ENCODE results near the gene SEMA6D. TPM values are rescaled to one million over a fixed set of nuclear protein-coding genes. Genes with fewer than 3 reads are reported as not detected.

Gene SEMA6D
- total RNA-seq, 1 donor from 2014 or later = 255 TPM

GRCh38 chr15:47769166-47769565, 51.9 kb downstream of the SEMA6D start:
- no peak for DNase-seq
- no peak overlapping the region for H3K27ac Mint-ChIP-seq (ENCODE audit: unreplicated experiment)
- H3K9me3 Mint-ChIP-seq (ENCODE audit: unreplicated experiment) = peaks cover 33% of the 10 kb centered on the region
- TF ChIP-seq, protein P1, sequence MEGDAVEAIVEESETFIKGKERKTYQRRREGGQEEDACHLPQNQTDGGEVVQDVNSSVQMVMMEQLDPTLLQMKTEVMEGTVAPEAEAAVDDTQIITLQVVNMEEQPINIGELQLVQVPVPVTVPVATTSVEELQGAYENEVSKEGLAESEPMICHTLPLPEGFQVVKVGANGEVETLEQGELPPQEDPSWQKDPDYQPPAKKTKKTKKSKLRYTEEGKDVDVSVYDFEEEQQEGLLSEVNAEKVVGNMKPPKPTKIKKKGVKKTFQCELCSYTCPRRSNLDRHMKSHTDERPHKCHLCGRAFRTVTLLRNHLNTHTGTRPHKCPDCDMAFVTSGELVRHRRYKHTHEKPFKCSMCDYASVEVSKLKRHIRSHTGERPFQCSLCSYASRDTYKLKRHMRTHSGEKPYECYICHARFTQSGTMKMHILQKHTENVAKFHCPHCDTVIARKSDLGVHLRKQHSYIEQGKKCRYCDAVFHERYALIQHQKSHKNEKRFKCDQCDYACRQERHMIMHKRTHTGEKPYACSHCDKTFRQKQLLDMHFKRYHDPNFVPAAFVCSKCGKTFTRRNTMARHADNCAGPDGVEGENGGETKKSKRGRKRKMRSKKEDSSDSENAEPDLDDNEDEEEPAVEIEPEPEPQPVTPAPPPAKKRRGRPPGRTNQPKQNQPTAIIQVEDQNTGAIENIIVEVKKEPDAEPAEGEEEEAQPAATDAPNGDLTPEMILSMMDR (IDR thresholded peaks at IDR 0.05; ENCODE audit: partially characterized antibody, unreplicated experiment) = no peak
- H3K4me3 Mint-ChIP-seq (ENCODE audit: unreplicated experiment) = no peak overlapping the region
- H3K36me3 Mint-ChIP-seq (ENCODE audit: unreplicated experiment) = peaks cover 56% of the 10 kb centered on the region
- H3K4me1 Mint-ChIP-seq (ENCODE audit: low read depth, unreplicated experiment) = peaks cover 35% of the 10 kb centered on the region
- H3K27me3 Mint-ChIP-seq (ENCODE audit: unreplicated experiment) = peaks cover 25% of the 10 kb centered on the region

GRCh38 chr15:47773143-47773542, 55.8 kb downstream of the SEMA6D start:
- peaks cover 27% of the 10 kb centered on the region for H3K27me3 Mint-ChIP-seq (ENCODE audit: unreplicated experiment)
- DNase-seq = no peak
- peaks cover 24% of the 10 kb centered on the region for H3K4me1 Mint-ChIP-seq (ENCODE audit: low read depth, unreplicated experiment)
- peaks cover 26% of the 10 kb centered on the region for H3K9me3 Mint-ChIP-seq (ENCODE audit: unreplicated experiment)
- no peak overlapping the region for H3K27ac Mint-ChIP-seq (ENCODE audit: unreplicated experiment)
- H3K36me3 Mint-ChIP-seq (ENCODE audit: unreplicated experiment) = peaks cover 39% of the 10 kb centered on the region
- H3K4me3 Mint-ChIP-seq (ENCODE audit: unreplicated experiment) = peak overlapping the region; percentile 33
- TF ChIP-seq, protein P1 (IDR thresholded peaks at IDR 0.05; ENCODE audit: partially characterized antibody, unreplicated experiment) = no peak

DNA sequence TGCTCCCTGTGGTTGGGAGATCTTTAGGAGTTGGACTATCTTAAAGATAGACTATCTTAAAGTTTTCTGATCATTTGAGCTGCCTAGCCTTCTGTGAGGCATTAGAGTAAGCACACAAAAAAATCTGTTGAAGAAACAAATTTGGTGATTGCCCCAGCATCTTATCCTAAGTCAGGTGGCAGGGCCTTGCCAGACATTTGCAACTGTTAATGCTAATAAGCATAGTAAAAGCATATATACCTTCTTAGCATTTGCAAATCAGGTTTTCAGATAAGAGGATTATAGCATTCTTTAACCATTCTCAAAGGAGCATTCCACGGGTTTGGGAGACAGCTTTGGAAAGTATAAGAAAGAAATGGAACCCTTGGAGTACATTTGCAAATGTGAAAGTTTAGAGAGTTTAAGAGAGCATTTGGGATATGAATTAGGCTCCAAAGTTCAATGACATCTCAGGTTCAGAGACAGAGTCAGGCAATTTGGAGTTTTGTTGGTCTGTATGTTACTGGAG, 61.0 kb downstream of the SEMA6D start:
- no peak overlapping the region for H3K27ac Mint-ChIP-seq (ENCODE audit: unreplicated experiment)
- peaks cover 9% of the 10 kb centered on the region for H3K4me1 Mint-ChIP-seq (ENCODE audit: low read depth, unreplicated experiment)
- peaks cover 4% of the 10 kb centered on the region for H3K9me3 Mint-ChIP-seq (ENCODE audit: unreplicated experiment)

DNA sequence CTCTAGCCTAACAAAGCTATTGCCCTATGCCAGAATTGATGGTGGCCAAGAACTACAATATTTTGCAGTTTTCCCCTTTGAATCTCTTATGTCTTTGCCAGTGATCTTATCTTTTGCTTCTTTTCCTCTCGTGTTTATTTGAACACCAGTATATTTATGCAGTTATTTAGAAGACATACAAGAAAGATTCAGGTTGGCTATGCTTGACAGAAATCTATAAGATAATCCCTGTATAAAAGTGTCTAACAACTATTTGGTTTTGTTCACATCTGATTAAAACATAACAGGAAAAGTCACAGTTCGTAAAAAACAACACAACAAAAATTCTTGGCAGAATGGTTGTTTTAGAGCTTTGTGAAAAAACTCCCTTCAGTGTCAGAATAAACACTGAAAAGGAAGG, 63.7 kb downstream of the SEMA6D start:
- no peaks in the 10 kb centered on the region for H3K9me3 Mint-ChIP-seq (ENCODE audit: unreplicated experiment)
- no peaks in the 10 kb centered on the region for H3K27me3 Mint-ChIP-seq (ENCODE audit: unreplicated experiment)
- H3K27ac Mint-ChIP-seq (ENCODE audit: unreplicated experiment) = no peak overlapping the region
- H3K4me3 Mint-ChIP-seq (ENCODE audit: unreplicated experiment) = no peak overlapping the region
- TF ChIP-seq, protein P1 (IDR thresholded peaks at IDR 0.05; ENCODE audit: partially characterized antibody, unreplicated experiment) = no peak
- H3K4me1 Mint-ChIP-seq (ENCODE audit: low read depth, unreplicated experiment) = peaks cover 5% of the 10 kb centered on the region
- no peak for DNase-seq
- no peaks in the 10 kb centered on the region for H3K36me3 Mint-ChIP-seq (ENCODE audit: unreplicated experiment)

More for the DNA sequence above, 61.0 kb downstream of the SEMA6D start:
- TF ChIP-seq, protein P1 (IDR thresholded peaks at IDR 0.05; ENCODE audit: partially characterized antibody, unreplicated experiment) = no peak
- H3K36me3 Mint-ChIP-seq (ENCODE audit: unreplicated experiment) = peaks cover 6% of the 10 kb centered on the region
- peaks cover 10% of the 10 kb centered on the region for H3K27me3 Mint-ChIP-seq (ENCODE audit: unreplicated experiment)
- DNase-seq = no peak
- no peak overlapping the region for H3K4me3 Mint-ChIP-seq (ENCODE audit: unreplicated experiment)

DNA sequence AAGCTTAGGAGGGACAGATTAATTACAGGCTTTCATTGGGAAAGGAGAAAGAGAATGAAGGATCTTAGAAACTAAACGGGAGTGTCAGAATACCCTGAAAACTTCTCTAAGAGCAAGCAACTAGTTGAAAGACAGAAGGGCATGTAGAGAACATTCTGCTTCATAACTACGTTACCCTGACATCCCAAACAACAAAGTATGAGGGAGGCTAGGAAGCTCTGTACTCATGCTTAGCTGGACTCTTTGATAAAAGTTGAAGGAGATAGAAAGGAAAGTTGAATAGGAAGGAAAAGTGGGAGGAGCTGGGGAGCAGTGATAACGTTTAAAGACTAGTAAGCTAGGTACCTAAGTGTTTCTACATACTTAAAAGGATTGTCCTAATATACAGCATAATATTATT, 64.2 kb downstream of the SEMA6D start:
- H3K36me3 Mint-ChIP-seq (ENCODE audit: unreplicated experiment) = no peaks in the 10 kb centered on the region
- TF ChIP-seq, protein P1 (IDR thresholded peaks at IDR 0.05; ENCODE audit: partially characterized antibody, unreplicated experiment) = no peak
- no peaks in the 10 kb centered on the region for H3K27me3 Mint-ChIP-seq (ENCODE audit: unreplicated experiment)
- DNase-seq = no peak
- H3K9me3 Mint-ChIP-seq (ENCODE audit: unreplicated experiment) = no peaks in the 10 kb centered on the region
- peaks cover 5% of the 10 kb centered on the region for H3K4me1 Mint-ChIP-seq (ENCODE audit: low read depth, unreplicated experiment)
- H3K4me3 Mint-ChIP-seq (ENCODE audit: unreplicated experiment) = no peak overlapping the region
- H3K27ac Mint-ChIP-seq (ENCODE audit: unreplicated experiment) = no peak overlapping the region
